Neuronal stem cell (in vitro differentiated cells): ENCODE data around the gene NLRP2B.

ENCODE experiments used
- DNase-seq: peaks from one replicate; pipeline ENCODE4 v3.0.0-alpha.2; 2013; ENCODE audit warnings: low spot score
- H2AFZ ChIP-seq: one replicate; pipeline ENCODE4 v1.6.1; 2013; ENCODE audit warnings: mild to moderate bottlenecking, low read length, inconsistent platforms
- H2AK5ac ChIP-seq: 2 replicates; pipeline ENCODE4 v1.6.1; 2013; ENCODE audit warnings: low read depth, mild to moderate bottlenecking, inconsistent platforms, low read length, moderate library complexity, mixed read lengths
- H2BK120ac ChIP-seq: 2 replicates; pipeline ENCODE4 v1.6.1; 2013; ENCODE audit warnings: low read depth, mild to moderate bottlenecking, inconsistent platforms, low read length, moderate library complexity, mixed read lengths
- H2BK12ac ChIP-seq: one replicate; pipeline ENCODE4 v1.6.1; 2013; ENCODE audit warnings: low read length, inconsistent platforms
- H2BK15ac ChIP-seq: 2 replicates; pipeline ENCODE4 v1.6.1; 2013; ENCODE audit warnings: mild to moderate bottlenecking, low read length, inconsistent platforms, mixed read lengths
- H2BK5ac ChIP-seq: one replicate; pipeline ENCODE4 v1.6.1; 2013; ENCODE audit warnings: inconsistent platforms, mild to moderate bottlenecking, low read length, moderate library complexity
- H3K14ac ChIP-seq: one replicate; pipeline ENCODE4 v1.6.1; 2013; ENCODE audit warnings: low read length, inconsistent platforms
- H3K18ac ChIP-seq: 2 replicates; pipeline ENCODE4 v1.6.1; 2013; ENCODE audit warnings: low read length, inconsistent platforms
- H3K23ac ChIP-seq: 2 replicates; pipeline ENCODE4 v1.6.1; 2013; ENCODE audit warnings: low read depth, mild to moderate bottlenecking, mixed read lengths, low read length, inconsistent platforms; ENCODE audit not compliant: poor library complexity
- H3K27ac ChIP-seq: replicated peaks from 3 replicates; pipeline ENCODE4 v1.5.1; 2013; ENCODE audit warnings: low read length, inconsistent platforms
- H3K27me3 ChIP-seq, 3 experiments: 2 replicates each; pipeline ENCODE4 v1.6.1; 2013; ENCODE audit warnings: low read length in 3 of 3, mild to moderate bottlenecking in 2 of 3, inconsistent platforms in 1 of 3, low read depth in 1 of 3, mixed read lengths in 1 of 3, moderate library complexity in 1 of 3; ENCODE audit not compliant: control insufficient read depth in 3 of 3, insufficient read depth in 3 of 3
- H3K36me3 ChIP-seq, 2 donors: replicated peaks in 1 of 2; 2 replicates each; pipeline ENCODE4 v1.6.1; 2013; ENCODE audit warnings: low read length in 2 of 2; ENCODE audit not compliant: control insufficient read depth in 2 of 2, insufficient read depth in 2 of 2
- H3K4ac ChIP-seq: 2 replicates; pipeline ENCODE4 v1.6.1; 2013; ENCODE audit warnings: inconsistent platforms, mild to moderate bottlenecking, low read length, moderate library complexity
- H3K4me1 ChIP-seq, 2 donors: 1 replicate in 1 of 2; 2 replicates in 1 of 2; pipeline ENCODE4 v1.6.1; 2013; ENCODE audit warnings: low read length in 2 of 2, low read depth in 1 of 2; ENCODE audit not compliant: control insufficient read depth in 2 of 2, insufficient read depth in 1 of 2
- H3K4me2 ChIP-seq: one replicate; pipeline ENCODE4 v1.6.1; 2013; ENCODE audit warnings: mild to moderate bottlenecking, low read length, inconsistent platforms; ENCODE audit not compliant: insufficient read depth, poor library complexity, severe bottlenecking
- H3K4me3 ChIP-seq, 2 donors: 2 replicates each; pipeline ENCODE4 v1.5.1; 2013; ENCODE audit warnings: low read length in 2 of 2, mild to moderate bottlenecking in 2 of 2, inconsistent platforms in 1 of 2, moderate library complexity in 1 of 2
- H3K79me1 ChIP-seq: one replicate; pipeline ENCODE4 v1.6.1; 2013; ENCODE audit warnings: low read depth, mild to moderate bottlenecking, inconsistent platforms, low read length, moderate library complexity
- H3K9ac ChIP-seq: one replicate; pipeline ENCODE4 v1.6.1; 2013; ENCODE audit warnings: mild to moderate bottlenecking, low read depth, low read length, inconsistent platforms; ENCODE audit not compliant: poor library complexity
- H3K9me3 ChIP-seq, 2 donors: replicated peaks in 1 of 2; 2 replicates each; pipeline versions ENCODE3 to v1.6.1; 2013; ENCODE audit warnings: low read length in 2 of 2, mild to moderate bottlenecking in 2 of 2, inconsistent platforms in 1 of 2, low read depth in 1 of 2, mixed read lengths in 1 of 2, moderate library complexity in 1 of 2; ENCODE audit not compliant: control insufficient read depth in 2 of 2, insufficient read depth in 1 of 2
- H4K8ac ChIP-seq: one replicate; pipeline ENCODE4 v1.6.1; 2013; ENCODE audit warnings: low read depth, mild to moderate bottlenecking, inconsistent platforms, low read length, moderate library complexity
- H4K91ac ChIP-seq: one replicate; pipeline ENCODE4 v1.6.1; 2013; ENCODE audit warnings: low read length, low read depth, mild to moderate bottlenecking, inconsistent platforms; ENCODE audit not compliant: poor library complexity
- WGBS, 2 donors: extraction: QIAGEN DNeasy Blood & Tissue Kit; methylation state at CpG; one replicate each; pipeline ENCODE4 v1.1.7; 2013; ENCODE audit warnings: missing lambda C conversion rate in 2 of 2, mixed read lengths in 1 of 2; ENCODE audit not compliant: insufficient read length in 2 of 2, insufficient replicate concordance in 1 of 2; ENCODE audit errors: extremely low coverage in 2 of 2; 5-methylcytosine and 5-hydroxymethylcytosine counted together

Gene NLRP2B

GRCh38 chrX:57677132-57677858 is 2.8 kb downstream of the NLRP2B start:
- no CpG with 5 or more reads among the region's 8 CpGs for WGBS, 2 donors
- DNase-seq = no peak
- no peaks in the 10 kb centered on the region for H3K9me3 ChIP-seq

GRCh38 chrX:57675320-57675719 is 4.7 kb downstream of the NLRP2B start:
- H3K18ac ChIP-seq = no peak overlapping the region
- H2BK12ac ChIP-seq = no peak overlapping the region
- no peak overlapping the region for H4K91ac ChIP-seq
- H3K36me3 ChIP-seq = no peaks in the 10 kb centered on the region
- no peak overlapping the region for H3K4ac ChIP-seq
- no peak overlapping the region for H3K23ac ChIP-seq
- H2BK120ac ChIP-seq = no peak overlapping the region
- H2AFZ ChIP-seq = no peak overlapping the region
- H3K79me1 ChIP-seq = no peaks in the 10 kb centered on the region
- no peak overlapping the region for H2BK15ac ChIP-seq
- H3K4me3 ChIP-seq = no peak overlapping the region
- H3K27me3 ChIP-seq = peaks cover 0 to 3% (median 0%) of the 10 kb centered on the region in 3 experiments
- H2AK5ac ChIP-seq = no peak overlapping the region
- H3K4me2 ChIP-seq = no peak overlapping the region
- H4K8ac ChIP-seq = no peak overlapping the region
- H3K9ac ChIP-seq = no peak overlapping the region
- no peaks in the 10 kb centered on the region for H3K9me3 ChIP-seq
- no CpG with 5 or more reads among the region's 2 CpGs for WGBS, 2 donors
- DNase-seq = no peak
- H3K27ac ChIP-seq = no peak overlapping the region
- no peak overlapping the region for H3K14ac ChIP-seq
- H2BK5ac ChIP-seq = no peak overlapping the region
- no peaks in the 10 kb centered on the region for H3K4me1 ChIP-seq

More at GRCh38 chrX:57677132-57677858, 2.8 kb downstream of the NLRP2B start:
- H3K27me3 ChIP-seq = peaks cover 0 to 3% (median 0%) of the 10 kb centered on the region in 3 experiments
- H3K4me2 ChIP-seq = no peak overlapping the region
- no peaks in the 10 kb centered on the region for H3K36me3 ChIP-seq
- H2BK12ac ChIP-seq = no peak overlapping the region
- no peak overlapping the region for H3K4ac ChIP-seq
- no peak overlapping the region for H2BK15ac ChIP-seq
- H2BK5ac ChIP-seq = no peak overlapping the region
- no peaks in the 10 kb centered on the region for H3K4me1 ChIP-seq
- H2AFZ ChIP-seq = no peak overlapping the region
- no peak overlapping the region for H3K23ac ChIP-seq
- H3K9ac ChIP-seq = no peak overlapping the region
- no peak overlapping the region for H4K8ac ChIP-seq
- no peak overlapping the region for H3K27ac ChIP-seq
- no peak overlapping the region for H2AK5ac ChIP-seq
- no peaks in the 10 kb centered on the region for H3K79me1 ChIP-seq
- H3K18ac ChIP-seq = no peak overlapping the region
- H3K14ac ChIP-seq = no peak overlapping the region
- H4K91ac ChIP-seq = no peak overlapping the region
- no peak overlapping the region for H2BK120ac ChIP-seq
- no peak overlapping the region for H3K4me3 ChIP-seq

GRCh38 chrX:57674861-57675260 is 5.2 kb downstream of the NLRP2B start:
- Histone ChIP-seq H3K23ac (no peak overlapping the region), H3K27me3 (peaks cover 0 to 3% (median 0%) of the 10 kb centered on the region in 3 experiments), H3K4me2 (no peak overlapping the region), H2BK12ac (no peak overlapping the region), H3K18ac (no peak overlapping the region), H4K91ac (no peak overlapping the region), H3K4me1 (no peaks in the 10 kb centered on the region), H3K36me3 (no peaks in the 10 kb centered on the region), H3K9ac (no peak overlapping the region), H4K8ac (no peak overlapping the region), H3K9me3 (no peaks in the 10 kb centered on the region), H3K4me3 (no peak overlapping the region), H2BK5ac (no peak overlapping the region), H3K14ac (no peak overlapping the region), H3K79me1 (no peaks in the 10 kb centered on the region), H2AFZ (no peak overlapping the region), H3K4ac (no peak overlapping the region), H3K27ac (no peak overlapping the region), H2BK15ac (no peak overlapping the region), H2BK120ac (no peak overlapping the region), H2AK5ac (no peak overlapping the region)
- no CpG with 5 or more reads among the region's 5 CpGs for WGBS, 2 donors
- DNase-seq = no peak

GRCh38 chrX:57669961-57670360 is 10.1 kb downstream of the NLRP2B start:
- Histone ChIP-seq H2BK120ac (no peak overlapping the region), H2AK5ac (no peak overlapping the region), H3K4me1 (no peaks in the 10 kb centered on the region), H3K4me2 (no peak overlapping the region), H2BK12ac (no peak overlapping the region), H3K79me1 (no peaks in the 10 kb centered on the region), H3K23ac (no peak overlapping the region), H3K4me3 (no peak overlapping the region), H3K27me3 (no peaks in the 10 kb centered on the region), H3K18ac (no peak overlapping the region), H3K9me3 (no peaks in the 10 kb centered on the region), H2BK15ac (no peak overlapping the region), H3K36me3 (no peaks in the 10 kb centered on the region), H2BK5ac (no peak overlapping the region), H3K14ac (no peak overlapping the region), H2AFZ (no peak overlapping the region), H4K91ac (no peak overlapping the region), H4K8ac (no peak overlapping the region), H3K4ac (no peak overlapping the region), H3K9ac (no peak overlapping the region), H3K27ac (no peak overlapping the region)
- no CpG with 5 or more reads among the region's 1 CpG for WGBS, 2 donors
- no peak for DNase-seq
